HepG2 (cell line): ENCODE measurements around the gene MRPS35. TPM values are rescaled to one million over a fixed set of nuclear protein-coding genes. Genes with fewer than 3 reads are reported as not detected.

Source experiments
- CEBPG ChIP-seq: IDR thresholded peaks from 2 replicates; pipeline ENCODE4 v1.6.1; 2016
- DDIT3 ChIP-seq: sonication (generic); formaldehyde crosslinking; IDR thresholded peaks from 2 replicates; pipeline ENCODE4 v1.4.0; 2020; ENCODE audit warnings: mild to moderate bottlenecking, missing genetic modification reagents
- EP300 ChIP-seq, 3 experiments: sonication (generic) in 1 of 3; formaldehyde crosslinking in 1 of 3; IDR thresholded peaks; 2 replicates each; pipeline versions ENCODE4 v1.5.1 to v1.6.1; 2011 to 2020; ENCODE audit warnings: low read depth in 2 of 3, low read length in 2 of 3, borderline replicate concordance in 1 of 3, improper control_type of control experiment in 1 of 3, mild to moderate bottlenecking in 1 of 3, missing genetic modification reagents in 1 of 3, moderate library complexity in 1 of 3
- GLI4 ChIP-seq: sonication (generic); formaldehyde crosslinking; IDR thresholded peaks from 2 replicates; pipeline ENCODE4 v1.5.1; 2020; ENCODE audit warnings: missing genetic modification reagents, mild to moderate bottlenecking, moderate library complexity, borderline replicate concordance
- HES4 ChIP-seq: sonication (generic); formaldehyde crosslinking; IDR thresholded peaks from 2 replicates; pipeline ENCODE4 v1.9.0; 2021; ENCODE audit warnings: mild to moderate bottlenecking, missing genetic modification reagents, borderline replicate concordance
- HIC2 ChIP-seq: sonication (generic); formaldehyde crosslinking; IDR thresholded peaks from 2 replicates; pipeline ENCODE4 v1.9.0; 2022; ENCODE audit warnings: low read depth, missing genetic modification reagents
- MIXL1 ChIP-seq: IDR thresholded peaks from 2 replicates; pipeline ENCODE4 v1.6.1; 2016
- NFYB ChIP-seq: sonication (generic); formaldehyde crosslinking; IDR thresholded peaks from 2 replicates; pipeline ENCODE4 v1.4.0; 2020; ENCODE audit warnings: missing genetic modification reagents
- RAD51 ChIP-seq: fragments of 450-650 bp; IDR thresholded peaks from 2 replicates; pipeline ENCODE4 v1.6.1; 2016; ENCODE audit warnings: borderline replicate concordance
- SOX5 ChIP-seq: IDR thresholded peaks from 2 replicates; pipeline ENCODE4 v1.6.1; 2016; ENCODE audit warnings: borderline replicate concordance
- TEAD3 ChIP-seq: optimal IDR thresholded peaks from 2 replicates; pipeline ENCODE3; 2016; ENCODE audit warnings: borderline replicate concordance
- THAP11 ChIP-seq: IDR thresholded peaks from 2 replicates; pipeline ENCODE4 v1.6.1; 2016; ENCODE audit warnings: missing biosample characterization, missing genetic modification reagents
- THYN1 ChIP-seq: sonication (generic); formaldehyde crosslinking; IDR thresholded peaks from 2 replicates; pipeline ENCODE4 v1.8.1; 2023; ENCODE audit warnings: low read depth, mild to moderate bottlenecking, moderate library complexity, missing genetic modification reagents, borderline replicate concordance
- ZIK1 ChIP-seq: sonication (generic); formaldehyde crosslinking; IDR thresholded peaks from 2 replicates; pipeline ENCODE4 v1.5.0; 2020; ENCODE audit warnings: mild to moderate bottlenecking, low read depth, missing genetic modification reagents, borderline replicate concordance
- ZKSCAN5 ChIP-seq: sonication (generic); formaldehyde crosslinking; IDR thresholded peaks from 2 replicates; pipeline ENCODE4 v1.5.1; 2020; ENCODE audit warnings: mild to moderate bottlenecking, missing genetic modification reagents
- ZNF143 ChIP-seq: sonication (generic); formaldehyde crosslinking; IDR thresholded peaks from 2 replicates; pipeline ENCODE4 v1.4.0; 2020; ENCODE audit warnings: missing genetic modification reagents
- ZNF180 ChIP-seq: sonication (generic); formaldehyde crosslinking; IDR thresholded peaks from 2 replicates; pipeline ENCODE4 v1.4.0; 2020; ENCODE audit warnings: low read depth, missing genetic modification reagents, borderline replicate concordance
- ZNF230 ChIP-seq: sonication (generic); formaldehyde crosslinking; IDR thresholded peaks from 2 replicates; pipeline ENCODE4 v1.4.0; 2020; ENCODE audit warnings: mild to moderate bottlenecking, missing genetic modification reagents
- ZNF317 ChIP-seq: sonication (generic); formaldehyde crosslinking; IDR thresholded peaks from 2 replicates; pipeline ENCODE4 v1.5.0; 2020; ENCODE audit warnings: mild to moderate bottlenecking, missing genetic modification reagents
- ZNF354B ChIP-seq: sonication (generic); formaldehyde crosslinking; IDR thresholded peaks from 2 replicates; pipeline ENCODE4 v1.8.0; 2022; ENCODE audit warnings: mild to moderate bottlenecking, missing genetic modification reagents
- ZNF543 ChIP-seq: sonication (generic); formaldehyde crosslinking; IDR thresholded peaks from 2 replicates; pipeline ENCODE4 v1.4.0; 2020; ENCODE audit warnings: mild to moderate bottlenecking, missing genetic modification reagents
- ZNF557 ChIP-seq: sonication (generic); formaldehyde crosslinking; IDR thresholded peaks from 2 replicates; pipeline ENCODE4 v1.4.0; 2020; ENCODE audit warnings: missing genetic modification reagents
- ZNF558 ChIP-seq: sonication (generic); formaldehyde crosslinking; IDR thresholded peaks from 2 replicates; pipeline ENCODE4 v1.9.0; 2022; ENCODE audit warnings: mild to moderate bottlenecking, missing genetic modification reagents, borderline replicate concordance
- ZNF777 ChIP-seq: sonication (generic); formaldehyde crosslinking; IDR thresholded peaks from 2 replicates; pipeline ENCODE4 v1.4.0; 2020; ENCODE audit warnings: missing genetic modification reagents
- ZNF792 ChIP-seq: IDR thresholded peaks from 2 replicates; pipeline ENCODE4 v1.6.1; 2016
- ZSCAN12 ChIP-seq: sonication (generic); formaldehyde crosslinking; IDR thresholded peaks from 2 replicates; pipeline ENCODE4 v1.9.0; 2021; ENCODE audit warnings: mild to moderate bottlenecking, missing genetic modification reagents
- ZSCAN25 ChIP-seq: sonication (generic); formaldehyde crosslinking; IDR thresholded peaks from 2 replicates; pipeline ENCODE4 v1.8.0; 2022; ENCODE audit warnings: mild to moderate bottlenecking, missing genetic modification reagents
- polyA plus RNA-seq, 8 experiments: library from polyadenylated mRNA; depleted of rRNA in 3 of 8; stranded (reverse) in 7 of 8; unstranded in 1 of 8; fragments of >200 nt; fragmentation: Illumina TruSeq in 4 of 8; extraction: Trizol in 4 of 8; gene quantifications; 2 replicates each; pipeline versions ENCODE4 v1.2.1 to v1.2.3, GENCODE V29; 2011 to 2016; ENCODE audit warnings: low read depth in 4 of 8, missing spikeins in 1 of 8, mixed read lengths in 1 of 8; ENCODE audit not compliant: insufficient read depth in 1 of 8
- total RNA-seq, 5 experiments: library from RNA; depleted of rRNA; stranded (reverse); fragments of >200 nt; fragmentation: Illumina TruSeq; extraction: Trizol; gene quantifications; 2 replicates each; pipeline ENCODE4 v1.2.3, GENCODE V29; 2016; ENCODE audit warnings: low read depth in 1 of 5
- TF ChIP-seq, protein P1 (sequence below): sonication (generic); formaldehyde crosslinking; IDR thresholded peaks from 2 replicates; pipeline ENCODE4 v1.4.0; 2020; ENCODE audit warnings: low read depth, mild to moderate bottlenecking, missing genetic modification reagents

MRPS35 gene
- total and polyA plus RNA-seq, 2 of the 13 experiments (the other 11 are each of a cell fraction or from before 2014, with no cell fraction given), result 63.4 to 104 TPM

- TF ChIP-seq ZNF180 (CRISPR knock-in tag) (no peak), THYN1 (no peak), ZNF143 (no peak), ZNF777 (CRISPR knock-in tag) (no peak), ZIK1 (CRISPR knock-in tag) (no peak), ZNF354B (CRISPR knock-in tag) (no peak), ZNF558 (no peak), NFYB (CRISPR knock-in tag) (no peak), ZSCAN12 (CRISPR knock-in tag) (no peak), ZNF557 (CRISPR knock-in tag) (no peak), ZNF543 (CRISPR knock-in tag) (no peak), ZNF792 (no peak), DDIT3 (CRISPR knock-in tag) (no peak), ZSCAN25 (CRISPR knock-in tag) (0 out of 2 replicates have a peak, but pooled peaks have one; percentile 26), ZNF230 (CRISPR knock-in tag) (no peak), HES4 (CRISPR knock-in tag) (no peak), EP300 (IDR thresholded peaks at IDR 0.05; ENCODE audit: low read depth in 2 of 2, low read length in 2 of 2) (no peak), EP300 (CRISPR knock-in tag; IDR thresholded peaks at IDR 0.05; ENCODE audit: borderline replicate concordance) (peak; percentile 40; the same call in 1 of the 2 replicates), GLI4 (no peak), CEBPG (CRISPR knock-in tag) (peak; percentile 71), MIXL1 (peak; percentile 87), HIC2 (CRISPR knock-in tag) (no peak), ZNF317 (CRISPR knock-in tag) (no peak), RAD51 (no peak), TEAD3 (peak; percentile 100), SOX5 (CRISPR knock-in tag) (peak; percentile 10; the same call in 1 of the 2 replicates), ZKSCAN5 (CRISPR knock-in tag) (0 out of 2 replicates have a peak, but pooled peaks have one; percentile 27), THAP11 (peak; percentile 21; the same call in 1 of the 2 replicates)
- TF ChIP-seq, protein P1, sequence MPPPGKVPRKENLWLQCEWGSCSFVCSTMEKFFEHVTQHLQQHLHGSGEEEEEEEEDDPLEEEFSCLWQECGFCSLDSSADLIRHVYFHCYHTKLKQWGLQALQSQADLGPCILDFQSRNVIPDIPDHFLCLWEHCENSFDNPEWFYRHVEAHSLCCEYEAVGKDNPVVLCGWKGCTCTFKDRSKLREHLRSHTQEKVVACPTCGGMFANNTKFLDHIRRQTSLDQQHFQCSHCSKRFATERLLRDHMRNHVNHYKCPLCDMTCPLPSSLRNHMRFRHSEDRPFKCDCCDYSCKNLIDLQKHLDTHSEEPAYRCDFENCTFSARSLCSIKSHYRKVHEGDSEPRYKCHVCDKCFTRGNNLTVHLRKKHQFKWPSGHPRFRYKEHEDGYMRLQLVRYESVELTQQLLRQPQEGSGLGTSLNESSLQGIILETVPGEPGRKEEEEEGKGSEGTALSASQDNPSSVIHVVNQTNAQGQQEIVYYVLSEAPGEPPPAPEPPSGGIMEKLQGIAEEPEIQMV (CRISPR knock-in tag), result no peak
Observed at GRCh38 chr12:27703720-27704452, 6.7 kb upstream of the MRPS35 start (continued).
